ENCODE data around the gene ZNF467. TPM values are rescaled to one million over a fixed set of nuclear protein-coding genes. Genes with fewer than 3 reads are reported as not detected.

ZNF467 gene
- total and polyA plus RNA-seq, 2 experiments from 2014 or later = 0.10 to 0.40 TPM

DNA sequence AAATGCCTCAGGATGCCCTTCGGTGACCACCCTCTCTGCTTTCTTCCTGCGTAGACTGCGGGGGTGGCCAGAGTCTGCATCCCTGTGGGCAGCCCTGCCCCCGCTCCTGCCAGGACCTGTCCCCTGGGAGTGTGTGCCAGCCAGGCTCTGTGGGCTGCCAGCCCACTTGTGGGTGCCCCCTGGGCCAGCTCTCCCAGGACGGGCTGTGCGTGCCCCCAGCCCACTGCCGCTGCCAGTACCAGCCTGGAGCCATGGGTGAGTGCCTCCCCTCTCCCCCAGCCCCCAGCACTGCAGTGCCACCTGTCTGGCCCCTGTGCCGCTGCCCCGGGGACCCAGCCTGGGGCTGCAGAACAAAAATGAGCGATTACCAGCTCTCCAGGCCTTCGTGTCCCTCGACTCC is 41.7 kb upstream of the ZNF467 start (continued):
- TF ChIP-seq, protein P1, sequence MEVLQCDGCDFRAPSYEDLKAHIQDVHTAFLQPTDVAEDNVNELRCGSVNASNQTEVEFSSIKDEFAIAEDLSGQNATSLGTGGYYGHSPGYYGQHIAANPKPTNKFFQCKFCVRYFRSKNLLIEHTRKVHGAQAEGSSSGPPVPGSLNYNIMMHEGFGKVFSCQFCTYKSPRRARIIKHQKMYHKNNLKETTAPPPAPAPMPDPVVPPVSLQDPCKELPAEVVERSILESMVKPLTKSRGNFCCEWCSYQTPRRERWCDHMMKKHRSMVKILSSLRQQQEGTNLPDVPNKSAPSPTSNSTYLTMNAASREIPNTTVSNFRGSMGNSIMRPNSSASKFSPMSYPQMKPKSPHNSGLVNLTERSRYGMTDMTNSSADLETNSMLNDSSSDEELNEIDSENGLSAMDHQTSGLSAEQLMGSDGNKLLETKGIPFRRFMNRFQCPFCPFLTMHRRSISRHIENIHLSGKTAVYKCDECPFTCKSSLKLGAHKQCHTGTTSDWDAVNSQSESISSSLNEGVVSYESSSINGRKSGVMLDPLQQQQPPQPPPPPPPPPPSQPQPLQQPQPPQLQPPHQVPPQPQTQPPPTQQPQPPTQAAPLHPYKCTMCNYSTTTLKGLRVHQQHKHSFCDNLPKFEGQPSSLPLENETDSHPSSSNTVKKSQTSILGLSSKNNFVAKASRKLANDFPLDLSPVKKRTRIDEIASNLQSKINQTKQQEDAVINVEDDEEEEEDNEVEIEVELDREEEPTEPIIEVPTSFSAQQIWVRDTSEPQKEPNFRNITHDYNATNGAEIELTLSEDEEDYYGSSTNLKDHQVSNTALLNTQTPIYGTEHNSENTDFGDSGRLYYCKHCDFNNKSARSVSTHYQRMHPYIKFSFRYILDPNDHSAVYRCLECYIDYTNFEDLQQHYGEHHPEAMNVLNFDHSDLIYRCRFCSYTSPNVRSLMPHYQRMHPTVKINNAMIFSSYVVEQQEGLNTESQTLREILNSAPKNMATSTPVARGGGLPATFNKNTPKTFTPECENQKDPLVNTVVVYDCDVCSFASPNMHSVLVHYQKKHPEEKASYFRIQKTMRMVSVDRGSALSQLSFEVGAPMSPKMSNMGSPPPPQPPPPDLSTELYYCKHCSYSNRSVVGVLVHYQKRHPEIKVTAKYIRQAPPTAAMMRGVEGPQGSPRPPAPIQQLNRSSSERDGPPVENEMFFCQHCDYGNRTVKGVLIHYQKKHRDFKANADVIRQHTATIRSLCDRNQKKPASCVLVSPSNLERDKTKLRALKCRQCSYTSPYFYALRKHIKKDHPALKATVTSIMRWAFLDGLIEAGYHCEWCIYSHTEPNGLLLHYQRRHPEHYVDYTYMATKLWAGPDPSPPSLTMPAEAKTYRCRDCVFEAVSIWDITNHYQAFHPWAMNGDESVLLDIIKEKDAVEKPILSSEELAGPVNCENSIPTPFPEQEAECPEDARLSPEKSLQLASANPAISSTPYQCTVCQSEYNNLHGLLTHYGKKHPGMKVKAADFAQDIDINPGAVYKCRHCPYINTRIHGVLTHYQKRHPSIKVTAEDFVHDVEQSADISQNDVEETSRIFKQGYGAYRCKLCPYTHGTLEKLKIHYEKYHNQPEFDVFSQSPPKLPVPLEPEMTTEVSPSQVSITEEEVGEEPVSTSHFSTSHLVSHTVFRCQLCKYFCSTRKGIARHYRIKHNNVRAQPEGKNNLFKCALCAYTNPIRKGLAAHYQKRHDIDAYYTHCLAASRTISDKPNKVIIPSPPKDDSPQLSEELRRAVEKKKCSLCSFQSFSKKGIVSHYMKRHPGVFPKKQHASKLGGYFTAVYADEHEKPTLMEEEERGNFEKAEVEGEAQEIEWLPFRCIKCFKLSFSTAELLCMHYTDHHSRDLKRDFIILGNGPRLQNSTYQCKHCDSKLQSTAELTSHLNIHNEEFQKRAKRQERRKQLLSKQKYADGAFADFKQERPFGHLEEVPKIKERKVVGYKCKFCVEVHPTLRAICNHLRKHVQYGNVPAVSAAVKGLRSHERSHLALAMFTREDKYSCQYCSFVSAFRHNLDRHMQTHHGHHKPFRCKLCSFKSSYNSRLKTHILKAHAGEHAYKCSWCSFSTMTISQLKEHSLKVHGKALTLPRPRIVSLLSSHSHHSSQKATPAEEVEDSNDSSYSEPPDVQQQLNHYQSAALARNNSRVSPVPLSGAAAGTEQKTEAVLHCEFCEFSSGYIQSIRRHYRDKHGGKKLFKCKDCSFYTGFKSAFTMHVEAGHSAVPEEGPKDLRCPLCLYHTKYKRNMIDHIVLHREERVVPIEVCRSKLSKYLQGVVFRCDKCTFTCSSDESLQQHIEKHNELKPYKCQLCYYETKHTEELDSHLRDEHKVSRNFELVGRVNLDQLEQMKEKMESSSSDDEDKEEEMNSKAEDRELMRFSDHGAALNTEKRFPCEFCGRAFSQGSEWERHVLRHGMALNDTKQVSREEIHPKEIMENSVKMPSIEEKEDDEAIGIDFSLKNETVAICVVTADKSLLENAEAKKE (CRISPR knock-in tag; IDR thresholded peaks at IDR 0.05) = no peak
- TF ChIP-seq ZNF114 (CRISPR knock-in tag; IDR thresholded peaks at IDR 0.05) (no peak), NANOG (IDR thresholded peaks at IDR 0.05; ENCODE audit: borderline replicate concordance) (no peak), JUNB (IDR thresholded peaks at IDR 0.05; ENCODE audit: unreplicated experiment) (no peak), POLR2AphosphoS5 (IDR thresholded peaks at IDR 0.05; ENCODE audit: low read depth) (no peak)

DNA sequence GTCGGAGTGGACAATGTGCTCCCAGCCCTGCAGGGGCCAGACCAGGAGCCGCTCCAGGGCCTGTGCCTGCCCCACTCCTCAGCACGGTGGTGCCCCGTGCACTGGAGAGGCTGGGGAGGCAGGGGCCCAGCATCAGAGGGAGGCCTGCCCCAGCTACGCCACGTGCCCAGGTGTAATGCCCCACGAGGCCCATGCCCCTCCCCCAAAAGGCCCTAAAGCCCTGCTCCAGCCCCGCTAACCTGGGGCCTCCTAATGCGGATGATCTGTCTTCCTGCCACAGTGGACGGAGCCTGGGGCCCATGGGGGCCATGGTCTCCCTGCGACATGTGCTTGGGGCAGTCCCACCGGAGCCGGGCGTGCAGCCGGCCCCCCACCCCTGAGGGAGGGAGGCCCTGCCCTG is 41.1 kb upstream of the ZNF467 start:
- no peak overlapping the region for H2AFZ ChIP-seq
- Mint-ChIP-seq H3K9me3 (no peaks in the 10 kb centered on the region; the same call in 2 of the 3 replicates), H3K36me3 (ENCODE audit: low read depth) (no peaks in the 10 kb centered on the region), H3K4me3 (no peak overlapping the region), H3K27me3 (ENCODE audit: insufficient read depth, low read depth, poor library complexity) (peaks cover 6% of the 10 kb centered on the region), H3K4me1 (peaks cover 5% of the 10 kb centered on the region; the same call in 2 of the 3 replicates), H3K27ac (no peak overlapping the region)
- H3K9me2 ChIP-seq (ENCODE audit: insufficient read depth) = no peaks in the 10 kb centered on the region
- no peak for DNase-seq (ENCODE audit: low spot score)
- no peaks in the 10 kb centered on the region for H3K27me3 ChIP-seq (ENCODE audit: insufficient read depth)
- H3K27ac ChIP-seq (ENCODE audit: low read depth) = no peak overlapping the region
- H3K4me2 ChIP-seq = no peak overlapping the region
- no peaks in the 10 kb centered on the region for H4K20me1 ChIP-seq (replicated peaks; ENCODE audit: insufficient read depth)
- H3K79me2 ChIP-seq (replicated peaks; ENCODE audit: insufficient read depth) = no peaks in the 10 kb centered on the region
- H3F3A ChIP-seq (replicated peaks; ENCODE audit: low read depth) = no peaks in the 10 kb centered on the region
- H3K4me1 ChIP-seq (ENCODE audit: insufficient read depth) = no peaks in the 10 kb centered on the region; the same call in 1 of the 2 replicates
- no peak for ATAC-seq
- H3K36me3 ChIP-seq (ENCODE audit: insufficient read depth) = no peaks in the 10 kb centered on the region
- no peak overlapping the region for H3K4me3 ChIP-seq
- no peak for TF ChIP-seq STAT1 (IDR thresholded peaks at IDR 0.05; ENCODE audit: unreplicated experiment)
- TF ChIP-seq EZH2 (IDR thresholded peaks at IDR 0.05; ENCODE audit: low read depth, unreplicated experiment) = no peak
- no peak for TF ChIP-seq ZNF331 (CRISPR knock-in tag; IDR thresholded peaks at IDR 0.05; ENCODE audit: low read depth)
- TF ChIP-seq, protein P2, sequence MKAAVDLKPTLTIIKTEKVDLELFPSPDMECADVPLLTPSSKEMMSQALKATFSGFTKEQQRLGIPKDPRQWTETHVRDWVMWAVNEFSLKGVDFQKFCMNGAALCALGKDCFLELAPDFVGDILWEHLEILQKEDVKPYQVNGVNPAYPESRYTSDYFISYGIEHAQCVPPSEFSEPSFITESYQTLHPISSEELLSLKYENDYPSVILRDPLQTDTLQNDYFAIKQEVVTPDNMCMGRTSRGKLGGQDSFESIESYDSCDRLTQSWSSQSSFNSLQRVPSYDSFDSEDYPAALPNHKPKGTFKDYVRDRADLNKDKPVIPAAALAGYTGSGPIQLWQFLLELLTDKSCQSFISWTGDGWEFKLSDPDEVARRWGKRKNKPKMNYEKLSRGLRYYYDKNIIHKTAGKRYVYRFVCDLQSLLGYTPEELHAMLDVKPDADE (IDR thresholded peaks at IDR 0.05) = no peak
- no peak for TF ChIP-seq EZH2phosphoT487 (IDR thresholded peaks at IDR 0.05; ENCODE audit: unreplicated experiment)
- no peak for TF ChIP-seq NANOG (IDR thresholded peaks at IDR 0.05; ENCODE audit: borderline replicate concordance)
- TF ChIP-seq CREB1 (CRISPR knock-in tag; IDR thresholded peaks at IDR 0.05; ENCODE audit: low read depth) = no peak
- TF ChIP-seq, protein P3, sequence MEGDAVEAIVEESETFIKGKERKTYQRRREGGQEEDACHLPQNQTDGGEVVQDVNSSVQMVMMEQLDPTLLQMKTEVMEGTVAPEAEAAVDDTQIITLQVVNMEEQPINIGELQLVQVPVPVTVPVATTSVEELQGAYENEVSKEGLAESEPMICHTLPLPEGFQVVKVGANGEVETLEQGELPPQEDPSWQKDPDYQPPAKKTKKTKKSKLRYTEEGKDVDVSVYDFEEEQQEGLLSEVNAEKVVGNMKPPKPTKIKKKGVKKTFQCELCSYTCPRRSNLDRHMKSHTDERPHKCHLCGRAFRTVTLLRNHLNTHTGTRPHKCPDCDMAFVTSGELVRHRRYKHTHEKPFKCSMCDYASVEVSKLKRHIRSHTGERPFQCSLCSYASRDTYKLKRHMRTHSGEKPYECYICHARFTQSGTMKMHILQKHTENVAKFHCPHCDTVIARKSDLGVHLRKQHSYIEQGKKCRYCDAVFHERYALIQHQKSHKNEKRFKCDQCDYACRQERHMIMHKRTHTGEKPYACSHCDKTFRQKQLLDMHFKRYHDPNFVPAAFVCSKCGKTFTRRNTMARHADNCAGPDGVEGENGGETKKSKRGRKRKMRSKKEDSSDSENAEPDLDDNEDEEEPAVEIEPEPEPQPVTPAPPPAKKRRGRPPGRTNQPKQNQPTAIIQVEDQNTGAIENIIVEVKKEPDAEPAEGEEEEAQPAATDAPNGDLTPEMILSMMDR (conservative IDR thresholded peaks at IDR 0.05; ENCODE audit: low read depth in 2 of 2) = no peak
- no peak for TF ChIP-seq JUNB (IDR thresholded peaks at IDR 0.05; ENCODE audit: unreplicated experiment)
